ENCODE measurements around the gene STK10.
"Not testable (repeated sequence)": the region's sequence is repeated elsewhere in the genome, so short reads cannot be mapped to it uniquely, and the experiment has no call there.

The STK10 gene

DNA sequence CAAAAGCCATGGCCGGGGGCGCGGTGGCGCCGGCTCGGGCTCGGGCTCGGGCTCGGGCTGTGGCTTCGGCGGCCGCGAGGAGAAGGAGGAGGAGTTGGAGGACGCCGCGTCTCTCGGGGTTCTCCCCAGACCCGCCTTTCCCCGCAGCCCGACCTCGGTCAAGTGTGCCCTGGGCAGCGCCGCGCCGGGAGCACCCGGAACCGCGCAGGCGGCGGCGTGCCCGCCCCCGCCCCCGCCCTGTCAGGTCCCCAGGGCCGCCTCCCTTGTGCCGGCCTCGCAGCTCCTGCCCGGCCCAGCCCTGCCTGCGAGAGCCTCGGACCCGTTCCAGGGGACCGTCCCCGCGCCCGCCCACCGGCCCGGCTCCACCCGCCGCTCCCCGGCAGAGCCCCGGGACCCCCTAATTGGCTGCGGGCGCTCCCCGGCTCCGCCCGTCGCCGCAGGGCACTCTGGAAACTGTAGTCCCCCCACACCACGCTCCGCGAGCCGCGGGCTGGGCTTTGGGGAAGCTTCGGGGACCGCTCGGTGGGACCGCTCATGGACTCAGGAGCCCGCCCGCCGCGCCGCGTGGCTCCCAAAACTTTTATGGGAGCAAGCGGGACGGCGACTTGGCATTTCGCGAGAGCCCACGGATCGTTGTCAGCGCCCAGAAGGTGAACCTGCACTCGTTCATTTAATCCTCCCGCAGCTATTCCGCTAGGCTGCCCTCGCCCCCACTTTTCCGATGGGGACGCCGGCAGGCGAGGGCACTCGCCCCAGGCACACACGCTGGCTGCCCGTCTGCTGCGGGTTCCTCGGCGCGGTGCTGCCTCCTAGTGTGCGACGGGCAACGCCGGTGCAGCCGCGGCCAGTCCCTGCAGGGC lies at the start of gene STK10:
Gene STK10 (minus strand): TSS at position 192 of the 860 bp plus-strand sequence. CDS start 182 bp downstream, at position 10.
- peak; percentile 92 for DNase-seq (ENCODE audit: low spot score)

DNA sequence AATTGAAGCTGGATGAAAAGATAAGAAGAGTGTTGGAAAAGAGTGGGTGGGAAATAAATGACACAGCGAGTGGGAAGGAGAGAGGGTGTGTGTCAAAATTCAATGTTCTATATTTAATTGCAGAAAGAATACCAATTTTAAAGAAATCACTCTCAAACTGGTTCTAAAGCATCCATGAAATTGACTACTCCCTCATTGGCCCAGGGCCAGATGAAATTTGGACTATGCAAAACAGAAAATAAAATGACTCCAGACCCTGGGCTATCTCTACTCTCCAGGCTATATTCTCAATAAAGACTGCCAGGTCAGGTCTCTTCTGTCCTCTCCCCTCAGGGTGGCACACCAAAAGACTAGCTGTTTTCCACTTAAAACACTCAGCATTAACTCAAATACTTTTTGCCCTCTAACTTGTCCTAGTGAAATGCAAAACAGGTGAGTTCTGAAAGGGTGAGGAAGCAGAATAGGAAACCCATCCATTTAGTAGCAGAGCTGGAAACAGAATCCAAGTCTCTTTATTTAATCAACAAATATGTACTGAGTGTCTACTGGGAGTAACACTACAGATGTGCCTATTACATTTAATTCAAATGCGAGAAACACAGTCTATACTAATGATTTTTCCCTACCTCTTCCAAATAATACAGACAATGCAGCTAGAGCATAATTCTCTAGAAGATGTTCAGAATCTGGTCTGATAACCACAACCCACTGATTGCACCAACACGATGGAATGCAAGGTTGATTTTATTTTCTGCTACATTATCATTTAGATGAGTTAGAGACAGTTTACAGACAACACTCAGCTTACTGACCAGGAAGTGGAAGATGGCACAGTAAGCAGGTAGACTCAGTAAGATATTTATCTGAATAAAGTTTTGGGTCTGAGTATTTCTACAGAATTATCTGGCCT lies 48.1 kb upstream of the STK10 start:
- no peak for DNase-seq (ENCODE audit: low spot score)

DNA sequence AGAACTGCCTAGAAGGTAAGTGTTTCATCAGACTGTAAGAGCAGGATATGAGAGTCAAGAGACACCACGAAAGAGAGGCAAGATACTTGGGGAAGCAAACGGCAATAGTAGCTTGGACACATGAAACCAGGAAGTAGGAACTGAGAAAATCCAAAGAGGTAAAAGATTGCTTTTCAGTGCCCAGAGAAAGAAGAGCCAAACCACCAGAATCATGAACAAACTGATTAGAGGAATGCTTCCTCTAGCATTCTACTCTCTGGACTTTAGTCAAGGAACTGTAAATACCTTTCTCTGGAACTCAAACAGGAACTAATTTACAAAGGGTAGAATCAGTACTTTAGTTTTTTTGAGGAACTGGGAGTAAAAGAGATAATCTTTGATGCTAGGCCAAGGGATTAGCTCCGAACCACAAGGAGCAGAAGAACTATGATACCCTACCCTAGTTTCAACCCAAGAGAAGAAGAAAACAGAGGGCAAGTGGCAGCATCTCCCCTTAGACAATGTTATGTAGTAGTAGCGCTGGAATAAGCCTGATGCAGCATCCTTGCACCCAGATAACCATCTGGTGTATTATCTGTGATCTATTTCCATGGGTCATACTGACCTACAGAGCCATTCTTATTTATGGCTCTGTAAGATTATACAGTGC lies 47.2 kb upstream of the STK10 start:
- DNase-seq (ENCODE audit: low spot score): no peak

DNA sequence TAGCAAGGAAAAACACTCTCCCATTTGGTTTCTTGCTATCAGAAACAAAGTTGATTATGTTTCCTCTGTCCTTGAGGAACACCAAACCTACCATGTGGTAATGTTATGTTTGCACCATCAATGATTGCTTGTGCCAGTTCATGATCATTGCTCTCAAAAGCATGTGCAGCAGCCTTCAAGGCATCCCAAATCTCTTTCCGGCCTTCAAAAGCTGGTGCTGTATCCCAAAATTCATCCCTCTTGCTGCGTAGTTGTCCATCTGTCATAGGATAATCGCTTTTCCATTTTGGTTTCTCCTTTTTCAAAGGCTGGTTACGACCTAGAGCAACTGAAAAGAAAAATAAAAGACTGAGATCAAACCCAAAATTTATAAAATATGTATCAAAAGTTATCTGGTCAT lies 46.0 kb upstream of the STK10 start:
- no peak for DNase-seq (ENCODE audit: low spot score)

DNA sequence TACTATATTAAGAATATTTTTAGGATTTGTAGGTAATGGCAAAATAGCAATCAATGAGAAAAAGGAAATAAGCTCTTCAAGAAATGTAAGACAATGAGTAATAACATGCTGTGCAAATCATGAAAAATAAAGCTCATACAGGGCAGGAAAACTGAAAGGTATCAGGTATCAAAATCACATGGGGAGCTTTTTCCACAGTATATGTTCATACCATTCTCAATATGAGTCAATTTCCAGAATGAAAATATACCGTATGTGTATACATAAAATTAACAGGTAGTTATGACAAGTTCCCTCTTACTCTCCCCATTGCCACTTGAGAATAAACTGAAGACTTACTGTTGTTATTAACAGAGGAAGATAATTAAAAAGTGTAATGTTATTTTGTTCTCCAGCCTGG lies 41.9 kb upstream of the STK10 start:
- DNase-seq (ENCODE audit: low spot score): peak; percentile 60

DNA sequence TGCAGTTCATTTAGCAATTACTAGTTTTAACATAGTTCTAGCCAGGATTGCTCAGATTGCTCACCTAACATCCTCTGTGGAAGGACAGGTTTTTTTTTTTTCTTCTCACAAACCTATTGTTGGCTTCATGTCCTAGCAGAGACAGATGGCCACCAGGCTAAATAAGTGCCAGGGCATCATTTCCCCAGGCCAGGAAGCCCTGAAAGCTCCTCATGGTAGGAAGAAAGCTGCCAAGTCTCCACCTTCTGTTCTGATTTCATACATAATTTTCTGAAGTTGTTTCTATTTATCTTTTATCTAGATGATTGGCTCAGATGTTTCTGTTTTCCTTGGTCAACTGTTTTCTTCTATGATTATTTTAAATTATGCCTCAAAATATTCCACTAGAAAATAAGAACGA lies 37.0 kb upstream of the STK10 start:
- no peak for DNase-seq (ENCODE audit: low spot score)

DNA sequence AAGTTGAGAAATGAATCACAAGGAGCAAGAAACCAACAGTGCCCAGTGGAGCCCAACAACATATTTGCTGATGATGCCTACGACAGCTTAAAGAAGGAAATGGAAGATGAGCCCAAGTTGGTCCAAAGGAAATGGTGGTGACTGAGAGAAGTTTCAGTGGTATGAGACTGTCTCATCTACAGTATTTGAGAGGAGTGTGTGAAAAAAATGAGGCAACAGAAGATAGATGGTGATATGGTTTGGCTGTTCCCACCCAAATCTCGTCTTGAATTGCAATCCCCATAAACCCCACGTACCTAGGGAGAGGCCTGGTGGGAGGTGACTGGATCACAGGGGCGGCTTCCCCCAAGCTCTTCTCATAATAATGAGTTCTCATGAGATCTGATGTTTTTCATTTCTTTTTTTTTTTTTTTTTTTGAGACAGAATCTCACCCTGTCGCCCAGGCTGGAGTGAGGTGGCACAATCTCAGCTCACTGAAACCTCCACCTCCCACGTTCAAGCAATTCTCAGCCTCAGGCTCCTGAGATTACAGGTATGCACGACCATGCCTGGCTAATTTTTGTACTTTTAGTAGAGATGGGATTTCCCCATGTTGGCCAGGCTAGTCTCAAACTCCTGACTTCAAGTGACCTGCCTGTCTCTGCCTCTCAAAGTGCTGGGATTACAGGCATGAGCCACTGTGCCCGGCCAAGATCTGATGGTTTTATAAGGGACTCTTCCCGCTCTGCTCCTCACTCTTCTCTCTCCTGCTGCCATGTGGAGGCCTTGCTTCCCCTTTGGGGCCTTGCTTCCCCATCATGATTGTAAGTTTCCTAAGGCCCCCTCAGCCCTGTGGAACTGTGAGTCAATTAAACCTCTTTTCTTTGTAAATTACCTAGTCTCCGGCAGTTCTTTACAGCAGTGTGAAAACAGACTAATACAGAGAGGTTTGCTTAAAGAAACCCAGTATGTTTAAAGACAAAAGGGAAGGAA lies 36.2 kb upstream of the STK10 start:
- DNase-seq (ENCODE audit: low spot score): peak; percentile 80

DNA sequence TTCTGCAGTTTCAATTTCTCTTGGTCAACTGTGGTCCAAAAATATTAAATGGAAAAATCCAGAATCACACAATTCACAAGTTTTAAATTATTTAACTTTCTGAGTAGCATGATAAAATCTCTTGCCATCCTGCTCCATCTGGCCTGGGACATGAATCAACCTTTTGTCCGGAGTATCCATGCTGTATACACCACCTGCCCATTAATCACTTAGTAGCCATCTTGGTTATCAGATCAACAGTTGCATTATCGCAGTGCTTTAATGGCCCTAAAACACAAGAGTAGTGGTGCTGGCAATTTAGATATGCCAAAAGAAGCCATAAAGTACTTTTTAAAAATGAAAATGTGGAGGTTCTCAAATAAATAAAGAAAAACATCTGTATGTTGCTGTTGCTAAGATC lies 31.3 kb upstream of the STK10 start:
- DNase-seq (ENCODE audit: low spot score): no peak

DNA sequence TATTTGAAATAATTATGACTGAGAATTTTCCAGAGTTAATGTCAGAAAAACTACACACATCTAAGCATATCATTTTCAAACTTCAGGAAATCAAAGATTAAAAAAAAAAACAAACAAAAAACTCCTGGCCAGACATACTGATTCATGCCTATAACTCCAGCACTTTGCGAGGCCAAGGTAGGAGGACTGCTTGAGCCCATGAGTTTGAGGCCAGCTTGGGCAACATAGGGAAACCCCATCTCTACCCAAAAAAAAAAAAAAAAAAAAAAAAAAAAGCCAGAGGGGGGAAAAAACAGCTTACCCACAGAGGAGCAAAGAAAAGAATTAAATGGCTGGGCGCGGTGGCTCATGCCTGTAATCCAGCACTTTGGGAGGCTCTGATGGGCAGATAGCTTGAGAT lies 28.3 kb upstream of the STK10 start:
- DNase-seq (ENCODE audit: low spot score): no peak

DNA sequence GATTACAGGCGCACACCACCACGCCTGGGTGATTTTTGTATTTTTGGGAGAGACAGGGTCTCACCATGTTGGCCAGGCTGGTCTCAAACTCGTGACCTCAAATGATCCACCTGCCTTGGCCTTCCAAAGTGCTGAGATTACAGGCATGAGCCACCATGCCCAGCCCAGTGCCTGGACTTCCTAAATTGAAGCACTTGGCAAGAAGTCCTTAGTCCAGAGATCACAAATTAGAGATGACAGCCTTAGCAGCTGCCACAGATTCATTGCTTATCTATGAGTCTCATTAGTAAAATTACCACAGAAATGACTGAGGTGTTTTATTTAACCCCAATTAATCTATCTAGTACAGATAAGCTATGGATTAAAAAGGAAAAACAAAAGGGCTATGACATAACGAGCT lies 25.1 kb upstream of the STK10 start:
- no peak for DNase-seq (ENCODE audit: low spot score)

DNA sequence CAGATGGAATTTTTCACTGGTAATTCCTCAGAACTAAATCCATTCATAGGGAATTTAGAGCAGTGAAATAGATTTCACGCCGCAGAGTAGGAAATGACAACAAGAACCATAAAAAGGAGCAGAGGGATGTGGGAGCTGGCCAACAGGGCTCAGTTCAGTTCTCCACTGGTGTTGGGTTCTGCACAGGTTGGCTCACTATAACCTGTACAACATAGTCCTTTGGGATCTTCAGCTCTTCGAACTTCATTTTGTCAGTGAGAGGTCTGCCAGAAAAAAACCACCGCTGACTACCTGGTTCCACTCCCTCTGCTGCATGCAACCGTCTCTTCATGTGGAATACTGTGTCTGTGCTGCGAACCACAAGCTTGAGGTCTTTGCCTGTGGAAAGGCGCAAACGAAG lies 23.7 kb upstream of the STK10 start:
- DNase-seq (ENCODE audit: low spot score): no peak

DNA sequence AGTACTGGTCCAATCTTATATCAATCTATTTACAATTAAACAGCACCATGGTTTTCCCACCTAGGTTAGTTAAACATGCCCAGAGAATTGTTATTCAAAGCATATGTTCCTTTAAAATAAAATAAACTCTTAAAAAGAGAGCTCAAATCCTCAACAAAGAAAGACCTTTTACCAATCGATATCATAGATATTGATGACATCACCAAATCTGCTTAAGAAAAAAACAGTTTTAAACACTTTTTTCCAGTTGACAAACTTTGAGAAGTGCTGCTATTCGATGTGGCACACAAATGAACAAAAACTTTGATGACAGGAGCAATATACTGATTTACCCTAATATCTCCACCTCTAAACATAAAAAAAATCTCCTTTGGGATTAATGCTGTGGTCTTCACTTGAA lies 21.7 kb upstream of the STK10 start:
- no peak for DNase-seq (ENCODE audit: low spot score)

DNA sequence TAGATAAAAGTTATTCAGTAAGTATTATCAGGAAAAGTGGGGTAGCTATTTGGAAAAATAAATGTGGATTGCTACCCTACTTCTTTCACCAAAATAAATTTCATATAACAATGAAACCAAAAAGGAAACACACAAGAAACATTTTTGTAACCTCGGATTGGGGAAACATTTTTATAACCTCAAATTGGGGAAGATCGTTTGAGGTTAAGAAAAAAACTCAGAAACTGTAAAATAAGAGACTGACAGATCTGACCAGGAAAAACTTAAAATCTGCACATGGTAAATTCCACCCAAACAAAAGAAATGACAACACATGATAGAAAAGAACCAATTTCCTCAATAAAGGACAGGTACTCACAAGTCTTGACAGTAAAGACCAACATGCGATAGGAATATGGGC lies 19.5 kb upstream of the STK10 start:
- no peak for DNase-seq (ENCODE audit: low spot score)

DNA sequence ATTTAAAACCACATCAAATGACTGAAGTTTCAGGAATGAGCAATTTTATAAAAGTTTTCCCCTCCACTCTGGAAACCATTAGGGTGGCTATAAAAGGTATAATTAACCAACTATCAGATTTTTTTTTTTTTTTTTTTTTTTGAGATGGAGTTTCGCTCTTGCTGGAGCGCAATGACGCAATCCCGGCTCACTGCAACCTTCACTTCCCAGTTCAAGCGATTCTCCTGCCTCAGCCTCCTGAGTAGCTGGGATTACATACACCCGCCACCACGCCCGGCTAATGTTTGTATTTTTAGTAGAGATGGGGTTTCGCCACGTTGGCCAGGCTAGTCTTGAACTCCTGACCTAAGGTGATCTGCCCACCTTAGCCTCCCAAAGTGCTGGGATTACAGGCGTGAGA lies 18.0 kb upstream of the STK10 start:
- DNase-seq (ENCODE audit: low spot score): not testable (repeated sequence)

DNA sequence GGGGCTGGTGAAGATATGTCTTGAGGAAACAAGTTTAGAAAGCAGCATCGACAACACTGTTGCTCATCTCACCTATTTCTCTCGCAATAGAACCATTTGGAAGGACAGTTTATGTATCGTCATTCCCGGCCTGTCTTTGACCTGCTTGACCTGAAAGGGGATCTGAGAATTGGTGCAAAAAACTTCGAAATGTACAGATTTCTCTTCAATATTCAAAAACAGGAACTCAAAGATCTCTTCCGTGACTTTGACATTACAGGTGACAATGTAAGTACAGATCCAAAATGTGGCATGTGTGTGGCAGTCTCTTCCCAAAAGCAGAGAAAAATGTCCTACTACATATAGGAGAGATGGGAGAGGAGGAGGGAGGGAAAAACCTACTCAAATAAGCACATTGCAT lies 12.5 kb upstream of the STK10 start:
- no peak for DNase-seq (ENCODE audit: low spot score)

DNA sequence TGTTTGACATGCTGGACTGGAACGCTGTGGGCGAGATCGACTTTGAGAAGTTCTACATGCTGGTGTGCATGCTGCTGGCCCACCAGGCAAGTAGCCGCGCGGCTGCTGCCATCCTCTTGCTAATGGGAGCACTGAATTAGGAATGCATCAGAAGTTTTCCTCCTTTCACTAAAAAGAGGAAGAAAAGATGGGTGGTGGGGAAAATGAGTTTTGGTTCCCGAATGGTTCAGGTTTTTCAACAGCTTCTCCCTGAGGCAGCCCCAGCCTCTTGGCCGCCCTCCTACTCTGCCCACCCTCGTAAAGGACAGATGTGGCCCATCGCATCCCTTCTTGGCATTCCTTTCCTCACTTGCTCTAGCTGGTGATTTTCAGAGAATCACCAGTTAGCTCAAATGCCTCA lies 11.4 kb upstream of the STK10 start:
- DNase-seq (ENCODE audit: low spot score): no peak

DNA sequence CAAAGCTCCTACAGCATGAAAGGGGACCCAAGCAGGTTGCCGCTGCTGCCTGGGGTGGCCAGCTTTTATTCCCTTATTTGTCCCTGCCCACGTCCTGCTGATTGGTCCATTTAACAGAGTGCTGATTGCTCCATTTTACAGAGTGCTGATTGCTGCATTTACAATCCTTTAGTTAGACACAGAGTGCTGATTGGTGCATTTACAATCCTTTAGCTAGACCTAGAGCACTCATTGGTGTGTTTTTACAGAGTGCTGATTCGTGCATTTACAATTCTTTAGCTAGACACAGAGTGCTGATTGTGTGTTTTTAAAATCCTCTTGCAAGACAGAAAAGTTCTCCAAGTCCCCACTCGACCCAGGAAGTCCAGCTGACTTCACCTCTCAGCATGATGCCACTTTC lies 9.8 kb upstream of the STK10 start:
- not testable (repeated sequence) for DNase-seq (ENCODE audit: low spot score)

DNA sequence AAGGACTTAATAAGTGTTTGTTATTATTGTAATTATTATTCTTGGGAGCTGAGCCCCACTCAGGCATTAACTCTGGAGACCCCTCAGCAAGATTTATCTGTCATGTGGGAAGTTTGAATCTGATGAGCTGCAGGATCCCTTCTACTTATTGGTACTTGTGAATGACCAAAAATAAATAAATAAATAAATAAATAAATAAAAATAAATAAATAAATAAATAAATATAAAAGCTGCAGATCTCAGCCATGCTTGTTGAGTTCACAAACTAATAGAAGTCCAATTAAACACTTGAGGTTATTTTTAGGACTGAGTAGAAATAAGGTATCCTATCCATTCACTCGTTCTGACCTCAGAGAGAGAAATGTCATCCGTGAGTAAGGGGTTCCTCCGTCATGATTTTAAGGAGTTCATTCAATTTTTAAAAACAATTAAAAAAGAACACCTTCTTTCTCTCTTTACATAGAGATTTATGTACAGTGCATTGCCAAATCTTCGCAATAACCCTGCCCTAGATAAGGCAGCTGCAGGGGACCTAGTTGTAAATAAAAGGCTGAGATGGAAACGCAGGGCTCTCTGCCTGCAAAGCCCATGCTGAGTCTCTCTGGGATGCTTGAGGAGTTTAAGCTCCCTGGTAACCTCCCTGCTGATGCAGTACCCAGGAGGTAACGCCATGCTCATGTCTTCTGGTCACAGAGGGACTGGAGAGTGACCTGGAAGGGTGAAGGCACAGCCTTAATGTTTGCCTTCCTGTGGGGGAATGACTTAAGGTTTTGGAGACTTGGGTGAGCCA lies 7.2 kb upstream of the STK10 start:
- no peak for DNase-seq (ENCODE audit: low spot score)

DNA sequence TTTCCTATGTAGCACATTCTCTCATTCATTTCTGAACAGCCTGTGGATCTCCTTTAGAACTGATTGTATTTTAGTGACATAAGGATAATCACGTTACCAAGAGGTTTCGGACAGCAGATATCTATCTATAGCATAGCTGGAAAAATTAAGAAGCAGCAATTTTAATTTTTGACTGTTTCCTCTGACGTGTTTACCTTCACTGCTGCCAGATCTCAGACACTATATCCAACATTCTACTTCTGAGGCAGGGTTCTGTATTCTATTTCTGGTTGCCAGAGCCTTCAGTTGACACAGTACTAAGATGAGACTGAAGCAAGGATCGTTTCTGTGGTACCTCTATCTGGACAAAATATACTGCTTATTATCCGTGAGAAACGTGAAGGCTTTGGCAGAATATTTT lies 5.8 kb upstream of the STK10 start, which contains the start of gene EFCAB9:
Gene EFCAB9 (plus strand): TSS at position 301 of the 400 bp plus-strand sequence. CDS start 1 bp downstream, at position 302.
- DNase-seq (ENCODE audit: low spot score): no peak

DNA sequence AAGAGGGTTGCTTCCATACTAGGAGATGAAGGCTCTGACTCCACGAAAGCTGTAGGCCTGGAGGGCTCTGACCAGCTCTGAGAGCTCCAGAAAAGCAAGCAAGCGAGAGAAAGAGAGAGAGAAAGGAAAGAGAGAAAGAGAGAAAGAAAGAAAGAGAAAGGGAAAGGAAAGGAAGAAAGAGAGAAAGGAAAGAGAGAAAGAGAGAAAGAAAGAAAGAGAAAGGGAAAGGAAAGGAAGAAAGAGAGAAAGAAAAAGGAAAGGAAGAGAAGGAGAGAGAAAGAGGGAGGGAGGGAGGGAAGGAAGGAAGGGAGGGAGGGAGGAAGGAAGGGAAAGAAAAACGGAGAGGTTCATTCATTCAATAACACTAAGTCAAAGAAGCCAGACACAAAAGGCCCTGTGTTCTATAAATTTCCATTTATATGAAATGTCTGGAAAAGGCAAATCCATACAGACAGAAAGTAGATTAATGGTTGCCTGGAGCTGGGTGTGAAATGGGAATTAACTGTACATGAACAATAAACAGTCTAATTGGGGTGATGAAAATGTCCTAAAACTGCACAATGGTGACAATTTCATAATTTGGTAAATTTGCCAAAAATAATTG lies 1.8 kb upstream of the STK10 start:
- no peak for DNase-seq (ENCODE audit: low spot score)
